ENCODE data around the gene UCK1. TPM values are rescaled to one million over a fixed set of nuclear protein-coding genes. Genes with fewer than 3 reads are reported as not detected.

The UCK1 gene
- total and polyA plus RNA-seq, 2 of the 4 experiments (the other 2 are of a cell fraction) = 17.9 to 21.4 TPM

- Histone ChIP-seq H3K36me3 (ENCODE audit: control insufficient read depth, insufficient read depth, low read length) (peaks cover 80% of the 10 kb centered on the region), H4K8ac (ENCODE audit: low read depth in 2 of 2, low read length in 2 of 2) (no peak overlapping the region), H2BK120ac (ENCODE audit: low read depth, low read length) (no peak overlapping the region), H3K18ac (ENCODE audit: low read depth, low read length) (no peak overlapping the region), H3K14ac (replicated peaks; ENCODE audit: low read depth, low read length) (no peak overlapping the region), H3K4ac (ENCODE audit: low read depth, low read length) (no peak overlapping the region), H3K79me1 (ENCODE audit: low read depth in 1 of 2, low read length in 2 of 2) (peaks cover 31 to 39% of the 10 kb centered on the region in 2 experiments), H2AK9ac (replicated peaks; ENCODE audit: low read depth, low read length, poor library complexity) (no peak overlapping the region), H3K9me3 (ENCODE audit: control insufficient read depth, insufficient read depth, low read length) (no peaks in the 10 kb centered on the region), H3K27ac (ENCODE audit: insufficient read depth, low read length) (no peak overlapping the region), H2BK20ac (ENCODE audit: low read depth, low read length) (no peak overlapping the region), H3K4me2 (ENCODE audit: low read depth, low read length) (no peak overlapping the region), H3K56ac (ENCODE audit: extremely low read depth, insufficient read depth, low read length) (no peak overlapping the region), H2BK5ac (ENCODE audit: low read depth, low read length, poor library complexity, severe bottlenecking) (no peak overlapping the region), H4K5ac (ENCODE audit: low read depth, low read length) (no peak overlapping the region), H4K91ac (ENCODE audit: insufficient read depth, low read depth, low read length) (no peak overlapping the region), H3K4me3 (ENCODE audit: insufficient read depth, low read depth, low read length) (no peak overlapping the region), H3K9ac (ENCODE audit: low read depth, low read length) (no peak overlapping the region), H3K27me3 (ENCODE audit: control insufficient read depth, insufficient read depth, low read length) (no peaks in the 10 kb centered on the region), H2AFZ (replicated peaks; ENCODE audit: low read length, poor library complexity) (no peak overlapping the region), H3K23ac (ENCODE audit: low read depth, low read length) (no peak overlapping the region), H4K20me1 (ENCODE audit: insufficient read depth, low read length) (peaks cover 73% of the 10 kb centered on the region), H2AK5ac (ENCODE audit: low read depth, low read length) (no peak overlapping the region), H3K4me1 (ENCODE audit: control insufficient read depth, insufficient read depth, low read length) (no peaks in the 10 kb centered on the region), H2BK15ac (ENCODE audit: low read depth, low read length) (no peak overlapping the region), H3K9me1 (ENCODE audit: insufficient read depth, low read length) (no peaks in the 10 kb centered on the region)
- ATAC-seq (ENCODE audit: low read depth) (no peak), DNase-seq (no peak)
- intact Hi-C loops (cut with micrococcal nuclease) (loop anchor here (10.0 kb wide), 1 partner anchor 329 kb away; no protein-coding TSS in a partner anchor), in situ Hi-C loops (cut with MboI; ENCODE audit: low sequenced_read_pairs) (no loop called here), dilution Hi-C loops (cut with HindIII; ENCODE audit: low sequenced_read_pairs, unreplicated experiment) (no loop called here)
- 93% methylated on average over 3 of the region's 10 CpGs; no CpG with 5 or more reads in 1 of the 2 experiments for WGBS, 2 experiments (ENCODE audit: extremely low coverage in 2 of 2, insufficient read length in 1 of 2)
- CTCF ChIA-PET = interaction anchor here (0.7 kb wide), 1 partner anchor 124 kb away, joined by 3 read pairs; no protein-coding TSS in a partner anchor
- BruUV-seq (replicated peaks) = no TSS peak
- TF ChIP-seq MXI1 (IDR thresholded peaks at IDR 0.05; ENCODE audit: borderline replicate concordance, low read depth, low read length) (no peak), NFE2L2 (IDR thresholded peaks at IDR 0.05; ENCODE audit: low read depth, low read length) (no peak), BHLHE40 (IDR thresholded peaks at IDR 0.05; ENCODE audit: low read depth, low read length) (no peak), ELK1 (IDR thresholded peaks at IDR 0.05; ENCODE audit: borderline replicate concordance, low read depth, low read length) (no peak), MAZ (IDR thresholded peaks at IDR 0.05; ENCODE audit: borderline replicate concordance, low read depth, low read length) (no peak), POLR2A (IDR thresholded peaks at IDR 0.05; ENCODE audit: low read depth, low read length) (no peak), RFX5 (IDR thresholded peaks at IDR 0.05; ENCODE audit: low read depth, low read length) (no peak), CTCF (conservative IDR thresholded peaks at IDR 0.05; ENCODE audit: low read depth, low read length) (no peak)
- POLR2A ChIA-PET (ENCODE audit: unreplicated experiment) = no interaction called here
Observed at GRCh38 chr9:131473891-131474290, 57.2 kb downstream of the UCK1 start.
